HEK293 (cell line): ENCODE results near the gene NEURL2.
"Not testable (repeated sequence)": the region's sequence is repeated elsewhere in the genome, so short reads cannot be mapped to it uniquely, and the experiment has no call there.

Experiments
- CTCF ChIA-PET: fragments of 350-600 bp; formaldehyde crosslinking; extraction: SDS; loops from one replicate; lab custom pipeline; 2021; ENCODE audit warnings: antibody characterized with exemption; lab: Yijun Ruan, JAX
- POLR2A ChIA-PET: fragments of 300-600 bp; formaldehyde crosslinking; extraction: SDS; loops from one replicate; lab custom pipeline; 2020; ENCODE audit warnings: antibody characterized with exemption, inconsistent platforms; lab: Yijun Ruan, JAX
- H3K27ac ChIP-seq: fragments of 200-500 bp; sonication (Bioruptor generic); 2 replicates; pipeline ENCODE4 v1.5.1; 2014; ENCODE audit warnings: low read depth, low read length, control low read depth, inconsistent platforms; ENCODE audit errors: extremely low read depth
- H3K36me3 ChIP-seq, 2 experiments: fragments of 200-500 bp in 1 of 2; sonication (Bioruptor generic) in 1 of 2; 1 replicate in 1 of 2; 2 replicates in 1 of 2; pipeline ENCODE4 v1.5.1; 2014 to 2017; ENCODE audit warnings: inconsistent platforms in 2 of 2, low read length in 2 of 2; ENCODE audit not compliant: control insufficient read depth in 2 of 2, insufficient read depth in 1 of 2
- H3K4me1 ChIP-seq: fragments of 200-500 bp; sonication (Bioruptor generic); 2 replicates; pipeline ENCODE4 v1.5.1; 2014; ENCODE audit warnings: mild to moderate bottlenecking, low read length, inconsistent platforms; ENCODE audit not compliant: control insufficient read depth, insufficient read depth
- H3K4me3 ChIP-seq: 2 replicates; pipeline ENCODE4 v1.5.1; 2011; ENCODE audit warnings: low read depth, mild to moderate bottlenecking, control low read depth, low read length, moderate library complexity
- H3K9me3 ChIP-seq: fragments of 200-500 bp; sonication (Bioruptor generic); 2 replicates; pipeline ENCODE4 v1.5.1; 2014; ENCODE audit warnings: low read depth, low read length, inconsistent platforms; ENCODE audit not compliant: control insufficient read depth, insufficient read depth
- HOXA7 ChIP-seq: sonication (generic); formaldehyde crosslinking; IDR thresholded peaks from 2 replicates; pipeline ENCODE4 v1.8.1; 2022; ENCODE audit warnings: missing genetic modification reagents, borderline replicate concordance
- KLF9 ChIP-seq: fragments of 450-650 bp; formaldehyde crosslinking; IDR thresholded peaks from 2 replicates; pipeline ENCODE4 v1.5.1; 2016; ENCODE audit warnings: missing biosample characterization, missing genetic modification characterization, low read depth
- PRDM10 ChIP-seq: fragments of 450-650 bp; formaldehyde crosslinking; IDR thresholded peaks from 2 replicates; pipeline ENCODE4 v1.5.1; 2016; ENCODE audit warnings: missing biosample characterization, missing genetic modification characterization
- YY1 ChIP-seq: fragments of 450-650 bp; formaldehyde crosslinking; IDR thresholded peaks from 2 replicates; pipeline ENCODE4 v1.5.1; 2018; ENCODE audit warnings: missing biosample characterization, missing genetic modification characterization
- ZBTB1 ChIP-seq: fragments of 450-650 bp; formaldehyde crosslinking; IDR thresholded peaks from 2 replicates; pipeline ENCODE4 v1.5.1; 2016; ENCODE audit warnings: missing biosample characterization, missing genetic modification characterization
- ZEB2 ChIP-seq: fragments of 450-650 bp; formaldehyde crosslinking; IDR thresholded peaks from 2 replicates; pipeline ENCODE4 v1.5.1; 2016; ENCODE audit warnings: missing biosample characterization, missing genetic modification characterization
- ZIC2 ChIP-seq: fragments of 450-650 bp; formaldehyde crosslinking; IDR thresholded peaks from 2 replicates; pipeline ENCODE4 v1.5.1; 2016; ENCODE audit warnings: missing biosample characterization, missing genetic modification characterization
- ZNF16 ChIP-seq: fragments of 450-650 bp; formaldehyde crosslinking; IDR thresholded peaks from 2 replicates; pipeline ENCODE4 v1.5.1; 2016; ENCODE audit warnings: low read depth, missing biosample characterization, missing genetic modification characterization
- ZNF394 ChIP-seq: fragments of 450-650 bp; formaldehyde crosslinking; IDR thresholded peaks from 2 replicates; pipeline ENCODE4 v1.5.1; 2016; ENCODE audit warnings: missing biosample characterization, missing genetic modification characterization, mild to moderate bottlenecking, moderate library complexity, borderline replicate concordance
- ZNF426 ChIP-seq: fragments of 450-650 bp; formaldehyde crosslinking; IDR thresholded peaks from 2 replicates; pipeline ENCODE4 v1.5.1; 2017; ENCODE audit warnings: missing biosample characterization, missing genetic modification characterization, mild to moderate bottlenecking, inconsistent platforms, moderate library complexity
- ZNF488 ChIP-seq: fragments of 450-650 bp; formaldehyde crosslinking; IDR thresholded peaks from 2 replicates; pipeline ENCODE4 v1.5.1; 2016; ENCODE audit warnings: missing biosample characterization, missing genetic modification characterization
- ZNF549 ChIP-seq: fragments of 450-650 bp; IDR thresholded peaks from 2 replicates; pipeline ENCODE4 v1.5.1; 2018; ENCODE audit warnings: missing biosample characterization, missing genetic modification characterization, mild to moderate bottlenecking, inconsistent platforms, moderate library complexity
- ZNF561 ChIP-seq: fragments of 450-650 bp; IDR thresholded peaks from 2 replicates; pipeline ENCODE4 v1.5.1; 2018; ENCODE audit warnings: missing biosample characterization, missing genetic modification characterization, borderline replicate concordance
- ZNF580 ChIP-seq: fragments of 450-650 bp; formaldehyde crosslinking; IDR thresholded peaks from 2 replicates; pipeline ENCODE4 v1.5.1; 2016; ENCODE audit warnings: missing biosample characterization, missing genetic modification characterization
- ZNF585B ChIP-seq: fragments of 450-650 bp; formaldehyde crosslinking; IDR thresholded peaks from 2 replicates; pipeline ENCODE4 v1.5.1; 2016; ENCODE audit warnings: missing biosample characterization, missing genetic modification characterization
- ZNF626 ChIP-seq: fragments of 450-650 bp; sonication (Bioruptor Pico); formaldehyde crosslinking; IDR thresholded peaks from 2 replicates; pipeline ENCODE4 v1.5.1; 2018; ENCODE audit warnings: missing biosample characterization, missing genetic modification characterization, inconsistent platforms
- ZNF660 ChIP-seq: fragments of 450-650 bp; IDR thresholded peaks from 2 replicates; pipeline ENCODE4 v1.5.1; 2018; ENCODE audit warnings: missing biosample characterization, mild to moderate bottlenecking, missing genetic modification characterization
- ZNF777 ChIP-seq: fragments of 450-650 bp; formaldehyde crosslinking; IDR thresholded peaks from 2 replicates; pipeline ENCODE4 v1.5.1; 2017; ENCODE audit warnings: missing biosample characterization, missing genetic modification characterization, borderline replicate concordance
- ZNF785 ChIP-seq: fragments of 450-650 bp; formaldehyde crosslinking; IDR thresholded peaks from 2 replicates; pipeline ENCODE4 v1.5.1; 2016; ENCODE audit warnings: missing biosample characterization, missing genetic modification characterization

The NEURL2 gene

GRCh38 chr20:45933266-45934045 lies 42.4 kb upstream of the NEURL2 start (continued):
- TF ChIP-seq ZNF777 (tag by site-specific recombination) (no peak), YY1 (tag by site-specific recombination) (no peak), ZNF549 (tag by site-specific recombination) (no peak), ZNF16 (tag by site-specific recombination) (no peak), KLF9 (no peak), ZNF580 (no peak), ZNF561 (tag by site-specific recombination) (peak; percentile 61; the same call in 1 of the 2 replicates), ZNF394 (tag by site-specific recombination) (peak; percentile 30; the same call in 1 of the 2 replicates), ZNF626 (tag by site-specific recombination) (no peak), ZIC2 (tag by site-specific recombination) (peak; percentile 82), ZNF426 (tag by site-specific recombination) (no peak), ZNF488 (tag by site-specific recombination) (no peak), PRDM10 (tag by site-specific recombination) (peak; percentile 76), ZBTB1 (no peak), ZNF585B (tag by site-specific recombination) (no peak)

- CTCF ChIA-PET, result interaction anchor here (0.7 kb wide), 1 partner anchor 40 kb away, joined by 3 read pairs; no protein-coding TSS in a partner anchor
- H3K4me1 ChIP-seq, H3K4me3 ChIP-seq, POLR2A ChIA-PET, H3K27ac ChIP-seq, H3K36me3 ChIP-seq, H3K9me3 ChIP-seq: not testable (repeated sequence)
Measured at GRCh38 chr20:45931680-45932079, 40.7 kb upstream of the NEURL2 start.

- ChIA-PET CTCF (interaction anchor here (0.5 to 0.6 kb wide), 2 partner anchors 17 to 49 kb away, joined by 3 read pairs; no protein-coding TSS in a partner anchor), POLR2A (interaction anchor here (0.6 to 0.9 kb wide), 2 partner anchors 126 to 554 kb away, joined by 3 to 7 read pairs; no protein-coding TSS in a partner anchor)
- H3K4me3 ChIP-seq, result no peak overlapping the region
Measured at GRCh38 chr20:45927071-45927878, 36.3 kb upstream of the NEURL2 start.

More at GRCh38 chr20:45927071-45927878, 36.3 kb upstream of the NEURL2 start:
- Histone ChIP-seq H3K4me1 (no peaks in the 10 kb centered on the region), H3K36me3 (no peaks in the 10 kb centered on the region), H3K9me3 (no peaks in the 10 kb centered on the region), H3K27ac (no peak overlapping the region)
- no peak for TF ChIP-seq ZEB2 (tag by site-specific recombination)
- TF ChIP-seq ZNF660 (tag by site-specific recombination), result no peak
- TF ChIP-seq ZNF785 (tag by site-specific recombination), result no peak
- no peak for TF ChIP-seq HOXA7 (CRISPR knock-in tag)
- TF ChIP-seq, all 188 proteins: peak for 0
